Daoy (cell line): ENCODE data around the gene CHCHD6. TPM values are rescaled to one million over a fixed set of nuclear protein-coding genes. Genes with fewer than 3 reads are reported as not detected.
"Not testable (repeated sequence)": the region's sequence is repeated elsewhere in the genome, so short reads cannot be mapped to it uniquely, and the experiment has no call there.

Experiments used
- DNase-seq: peaks from one replicate; pipeline ENCODE4 v3.0.0-alpha.2; 2015; ENCODE audit warnings: low read depth
- total RNA-seq: library from RNA; depleted of rRNA; stranded (reverse); fragments of >200 nt; shearing (Covaris generic); gene quantifications from 2 replicates; pipeline ENCODE4 v1.2.3, GENCODE V29; 2014

CHCHD6 gene
- total RNA-seq, 1 experiment from 2014 or later = 19.8 TPM

GRCh38 chr3:126766653-126767052, 62.6 kb downstream of the CHCHD6 start:
- no peak for DNase-seq

- DNase-seq = no peak
Observed at GRCh38 chr3:126768903-126769302, 64.9 kb downstream of the CHCHD6 start.

GRCh38 chr3:126770096-126770495, 66.1 kb downstream of the CHCHD6 start:
- no peak for DNase-seq

GRCh38 chr3:126773167-126773566, 69.1 kb downstream of the CHCHD6 start:
- no peak for DNase-seq

- no peak for DNase-seq
Observed at GRCh38 chr3:126773783-126774182, 69.7 kb downstream of the CHCHD6 start.

- peak; percentile 29 for DNase-seq
Observed at GRCh38 chr3:126777366-126777765, 73.3 kb downstream of the CHCHD6 start.

- no peak for DNase-seq
Observed at GRCh38 chr3:126780666-126781065, 76.6 kb downstream of the CHCHD6 start.

GRCh38 chr3:126781406-126781805, 77.4 kb downstream of the CHCHD6 start:
- DNase-seq = no peak

- DNase-seq = peak; percentile 89
Observed at GRCh38 chr3:126781889-126782491, 78.0 kb downstream of the CHCHD6 start.

- DNase-seq = peak; percentile 94
Observed at GRCh38 chr3:126782536-126782935, 78.5 kb downstream of the CHCHD6 start.

GRCh38 chr3:126784254-126784653, 80.2 kb downstream of the CHCHD6 start:
- no peak for DNase-seq

- not testable (repeated sequence) for DNase-seq
Observed at GRCh38 chr3:126791320-126791719, 87.3 kb downstream of the CHCHD6 start.

- DNase-seq = no peak
Observed at GRCh38 chr3:126792998-126793397, 89.0 kb downstream of the CHCHD6 start.

- no peak for DNase-seq
Observed at GRCh38 chr3:126797563-126797962, 93.5 kb downstream of the CHCHD6 start.

GRCh38 chr3:126798521-126798920, 94.5 kb downstream of the CHCHD6 start:
- no peak for DNase-seq

GRCh38 chr3:126799099-126799498, 95.1 kb downstream of the CHCHD6 start:
- DNase-seq = no peak

GRCh38 chr3:126801312-126801711, 97.3 kb downstream of the CHCHD6 start:
- not testable (repeated sequence) for DNase-seq

GRCh38 chr3:126807795-126808194, 103.8 kb downstream of the CHCHD6 start:
- DNase-seq = peak; percentile 5

- no peak for DNase-seq
Observed at GRCh38 chr3:126811530-126811929, 107.5 kb downstream of the CHCHD6 start.

GRCh38 chr3:126816298-126816697, 112.3 kb downstream of the CHCHD6 start:
- DNase-seq = no peak

- no peak for DNase-seq
Observed at GRCh38 chr3:126816986-126817777, 113.1 kb downstream of the CHCHD6 start.

- DNase-seq = no peak
Observed at GRCh38 chr3:126817781-126818180, 113.7 kb downstream of the CHCHD6 start.

- DNase-seq = no peak
Observed at GRCh38 chr3:126818400-126819095, 114.5 kb downstream of the CHCHD6 start.
